Suprapubic skin (tissue), 4 donors: ENCODE data around the gene ITPKA.

Experiments used
- CTCF ChIP-seq, 2 donors: fragments of 200-600 bp in 1 of 2; fragments of 450-650 bp in 1 of 2; sonication (generic) in 1 of 2; IDR thresholded peaks; one replicate each; pipeline ENCODE4 v1.5.1; 2016 to 2019; ENCODE audit warnings: antibody characterized with exemption in 2 of 2, mild to moderate bottlenecking in 1 of 2, moderate library complexity in 1 of 2
- POLR2A ChIP-seq, 2 donors: fragments of 450-650 bp; IDR thresholded peaks; one replicate each; pipeline ENCODE4 v1.6.1; 2017; ENCODE audit warnings: antibody characterized with exemption in 2 of 2, mild to moderate bottlenecking in 2 of 2, moderate library complexity in 2 of 2
- POLR2AphosphoS5 ChIP-seq, 3 donors: sonication (generic); formaldehyde crosslinking; IDR thresholded peaks; one replicate each; pipeline ENCODE4 v1.6.1; 2017; ENCODE audit warnings: antibody characterized with exemption in 3 of 3

DNA sequence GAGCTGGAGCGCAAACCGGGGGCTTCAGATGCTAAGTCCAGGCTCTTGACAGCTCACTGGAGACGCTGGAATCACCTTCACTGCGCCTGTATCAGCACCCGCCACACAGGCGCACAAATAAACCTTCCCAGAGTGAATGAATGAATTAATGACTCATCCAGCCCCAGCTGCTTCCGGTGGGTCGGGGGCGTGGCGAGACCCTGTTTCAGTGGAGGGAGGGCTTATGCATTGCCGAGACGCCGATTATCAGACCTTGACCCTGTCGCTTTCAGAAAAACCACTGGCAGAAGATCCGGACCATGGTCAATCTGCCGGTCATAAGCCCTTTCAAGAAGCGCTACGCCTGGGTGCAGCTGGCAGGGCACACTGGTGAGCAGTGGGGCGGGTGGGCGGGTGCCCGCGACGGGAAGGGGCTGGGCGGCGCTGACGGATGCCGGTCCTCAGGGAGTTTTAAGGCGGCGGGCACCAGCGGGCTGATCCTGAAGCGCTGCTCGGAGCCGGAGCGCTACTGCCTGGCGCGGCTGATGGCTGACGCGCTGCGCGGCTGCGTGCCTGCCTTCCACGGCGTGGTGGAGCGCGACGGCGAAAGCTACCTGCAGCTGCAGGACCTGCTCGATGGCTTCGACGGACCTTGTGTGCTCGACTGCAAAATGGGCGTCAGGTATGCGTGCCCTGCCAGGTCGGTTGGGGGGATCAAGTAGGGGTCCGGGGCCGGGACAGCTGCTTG, 7.7 kb downstream of the ITPKA start:
- no peak for TF ChIP-seq CTCF (IDR thresholded peaks at IDR 0.05)
- no peak for TF ChIP-seq POLR2A (IDR thresholded peaks at IDR 0.05)
- no peak for TF ChIP-seq POLR2AphosphoS5 (IDR thresholded peaks at IDR 0.05)
